Common myeloid progenitor, CD34-positive (primary cell): ENCODE data around the gene REEP1.

ENCODE experiments used
- CTCF ChIA-PET: fragments of 350-600 bp; sonication (Branson Sonifier 250); formaldehyde crosslinking; loops from one replicate; lab custom pipeline; 2021; ENCODE audit warnings: antibody characterized with exemption; lab: Charles Lee
- POLR2A ChIA-PET: fragments of 350-600 bp; sonication (Branson Sonifier 250); formaldehyde crosslinking; loops from one replicate; lab custom pipeline; 2021; ENCODE audit warnings: antibody characterized with exemption; lab: Charles Lee
- DNase-seq, 3 donors: peaks; one replicate each; pipeline versions ENCODE4 v3.0.0 to v3.0.0-alpha.2; 2013
- H3K27ac ChIP-seq, 2 experiments: 1 replicate in 1 of 2; 2 replicates in 1 of 2; pipeline ENCODE4 v1.7.0; 2013; ENCODE audit warnings: inconsistent platforms in 2 of 2, low read length in 2 of 2, mild to moderate bottlenecking in 2 of 2, low read depth in 1 of 2, moderate library complexity in 1 of 2; ENCODE audit not compliant: severe bottlenecking in 2 of 2, insufficient read depth in 1 of 2, poor library complexity in 1 of 2
- H3K27me3 ChIP-seq, 5 experiments: replicated peaks in 2 of 5; 1 replicate in 3 of 5; 2 replicates in 2 of 5; pipeline versions ENCODE4 v1.6.1 to v1.7.0; 2013; ENCODE audit warnings: low read length in 4 of 5, mild to moderate bottlenecking in 2 of 5, moderate library complexity in 2 of 5, inconsistent platforms in 1 of 5; ENCODE audit not compliant: insufficient read depth in 5 of 5, control insufficient read depth in 4 of 5
- H3K36me3 ChIP-seq, 4 experiments: 1 replicate in 2 of 4; 2 replicates in 2 of 4; pipeline versions ENCODE4 v1.6.1 to v1.7.0; 2013; ENCODE audit warnings: low read length in 3 of 4, control low read depth in 1 of 4, mild to moderate bottlenecking in 1 of 4; ENCODE audit not compliant: control insufficient read depth in 4 of 4, insufficient read depth in 4 of 4
- H3K4me1 ChIP-seq, 4 experiments: 1 replicate in 3 of 4; 2 replicates in 1 of 4; pipeline versions ENCODE4 v1.6.1 to v1.7.1; 2013; ENCODE audit warnings: low read length in 3 of 4, mild to moderate bottlenecking in 3 of 4, control low read depth in 1 of 4, inconsistent platforms in 1 of 4, moderate library complexity in 1 of 4; ENCODE audit not compliant: control insufficient read depth in 4 of 4, insufficient read depth in 4 of 4; ENCODE audit errors: control extremely low read depth in 1 of 4
- H3K4me3 ChIP-seq, 7 experiments: 1 replicate in 4 of 7; 2 replicates in 3 of 7; pipeline versions ENCODE4 v1.5.1 to v1.7.0; 2013; ENCODE audit warnings: mild to moderate bottlenecking in 7 of 7, low read length in 6 of 7, moderate library complexity in 6 of 7, inconsistent platforms in 2 of 7, low read depth in 2 of 7, control low read depth in 1 of 7; ENCODE audit not compliant: insufficient read depth in 4 of 7, control insufficient read depth in 1 of 7; ENCODE audit errors: extremely low read depth in 1 of 7
- H3K9me3 ChIP-seq, 5 experiments: 1 replicate in 4 of 5; 2 replicates in 1 of 5; pipeline versions ENCODE4 v1.6.1 to v1.7.1; 2013; ENCODE audit warnings: low read length in 4 of 5, mild to moderate bottlenecking in 2 of 5, inconsistent platforms in 1 of 5, low read depth in 1 of 5, moderate library complexity in 1 of 5; ENCODE audit not compliant: control insufficient read depth in 4 of 5, insufficient read depth in 2 of 5; ENCODE audit errors: control extremely low read depth in 1 of 5
- WGBS: methylation state at CpG from one replicate; pipeline ENCODE4 v1.1.5; 2013; ENCODE audit not compliant: insufficient coverage; 5-methylcytosine and 5-hydroxymethylcytosine counted together

Gene REEP1

DNA sequence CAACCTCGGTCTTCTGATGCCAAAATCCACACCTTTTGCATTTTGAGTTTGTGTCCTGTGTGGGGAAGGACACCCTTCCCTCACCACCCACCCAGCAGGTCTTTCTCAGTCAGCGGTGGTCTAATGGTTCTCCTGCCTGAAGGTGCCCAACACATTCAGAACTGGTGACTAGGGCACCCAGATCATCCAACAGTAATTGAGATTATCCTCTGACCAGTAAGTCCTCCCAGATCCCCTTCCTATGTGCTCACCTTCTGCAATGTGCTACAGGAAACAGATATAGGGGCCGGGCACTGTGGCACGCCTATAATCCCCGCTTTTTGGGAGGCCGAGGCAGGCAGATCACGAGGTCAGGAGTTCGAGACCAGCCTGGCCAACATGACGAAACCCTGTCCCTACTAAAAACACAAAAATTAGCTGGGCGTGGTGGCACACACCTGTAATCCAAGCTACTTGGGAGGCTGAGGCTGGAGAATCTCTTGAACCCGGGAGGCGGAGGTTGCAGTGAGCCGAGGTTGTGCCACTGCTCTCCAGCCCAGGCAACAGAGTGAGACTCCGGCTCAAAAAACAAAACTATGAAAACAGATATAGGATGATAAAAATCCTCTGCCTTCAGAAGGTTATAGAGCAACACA lies 56.2 kb downstream of the REEP1 start:
- peaks cover 0 to 15% (median 3%) of the 10 kb centered on the region in 5 experiments for H3K27me3 ChIP-seq
- CTCF ChIA-PET: no interaction called here

GRCh38 chr2:86280191-86280667 lies 57.2 kb downstream of the REEP1 start:
- 98% methylated on average over 4 of the region's 5 CpGs for WGBS

More for the DNA sequence above, 56.2 kb downstream of the REEP1 start:
- H3K4me1 ChIP-seq: no peaks in the 10 kb centered on the region
- no peaks in the 10 kb centered on the region for H3K36me3 ChIP-seq
- over 99% methylated on average over 13 of the region's 14 CpGs for WGBS
- H3K27ac ChIP-seq: no peak overlapping the region
- DNase-seq: no peak
- POLR2A ChIA-PET: no interaction called here
- no peak overlapping the region for H3K4me3 ChIP-seq
- H3K9me3 ChIP-seq: no peaks in the 10 kb centered on the region

GRCh38 chr2:86275962-86276361 lies 61.5 kb downstream of the REEP1 start:
- no peaks in the 10 kb centered on the region for H3K36me3 ChIP-seq
- POLR2A ChIA-PET: interaction anchor here (0.6 kb wide), 1 partner anchor 612 kb away, joined by 3 read pairs; no protein-coding TSS in a partner anchor
- no peak for DNase-seq
- H3K4me1 ChIP-seq: no peaks in the 10 kb centered on the region
- 100% methylated on average over 2 of the region's 3 CpGs for WGBS
- no peak overlapping the region for H3K27ac ChIP-seq
- peaks cover 0 to 6% (median 0%) of the 10 kb centered on the region in 5 experiments for H3K27me3 ChIP-seq
- CTCF ChIA-PET: interaction anchor here (1.5 kb wide), 1 partner anchor 56 kb away, joined by 4 read pairs; no protein-coding TSS in a partner anchor
- H3K9me3 ChIP-seq: peaks cover 0 to 15% (median 6%) of the 10 kb centered on the region in 5 experiments
- no peak overlapping the region for H3K4me3 ChIP-seq

More at GRCh38 chr2:86280191-86280667, 57.2 kb downstream of the REEP1 start:
- ChIA-PET CTCF (no interaction called here), POLR2A (no interaction called here)
- no peak for DNase-seq
- Histone ChIP-seq H3K27me3 (peaks cover 0 to 15% (median 2%) of the 10 kb centered on the region in 5 experiments), H3K4me3 (no peak overlapping the region), H3K27ac (no peak overlapping the region), H3K36me3 (no peaks in the 10 kb centered on the region), H3K9me3 (no peaks in the 10 kb centered on the region), H3K4me1 (no peaks in the 10 kb centered on the region)

DNA sequence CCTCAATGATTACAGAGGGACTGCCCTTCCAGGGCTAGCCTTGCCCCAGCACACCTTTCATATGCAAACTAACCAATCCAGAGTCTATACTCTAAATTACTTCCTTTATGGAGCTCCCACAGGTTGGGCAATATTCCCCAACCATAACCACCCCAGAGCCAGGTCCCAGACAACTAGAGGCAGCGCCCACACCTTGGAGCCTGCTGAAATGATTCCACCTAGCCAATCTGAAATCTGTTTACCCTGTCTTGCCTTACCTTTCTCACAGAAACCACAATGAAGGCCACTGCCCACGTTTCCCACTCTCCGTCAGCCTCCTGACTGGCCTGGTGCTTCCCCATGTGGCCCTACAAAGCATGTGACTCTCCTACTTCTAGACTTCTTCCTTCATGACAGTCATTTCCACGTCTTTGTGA lies 62.0 kb downstream of the REEP1 start:
- POLR2A ChIA-PET: interaction anchor here (0.6 kb wide), 1 partner anchor 612 kb away, joined by 3 read pairs; no protein-coding TSS in a partner anchor
- Histone ChIP-seq H3K4me3 (no peak overlapping the region), H3K9me3 (peaks cover 0 to 20% (median 9%) of the 10 kb centered on the region in 5 experiments), H3K36me3 (no peaks in the 10 kb centered on the region), H3K4me1 (no peaks in the 10 kb centered on the region), H3K27ac (no peak overlapping the region), H3K27me3 (peaks cover 0 to 6% (median 0%) of the 10 kb centered on the region in 5 experiments)
- CTCF ChIA-PET: no interaction called here
- 96% methylated on average over 3 of the region's 4 CpGs for WGBS
- DNase-seq: no peak

DNA sequence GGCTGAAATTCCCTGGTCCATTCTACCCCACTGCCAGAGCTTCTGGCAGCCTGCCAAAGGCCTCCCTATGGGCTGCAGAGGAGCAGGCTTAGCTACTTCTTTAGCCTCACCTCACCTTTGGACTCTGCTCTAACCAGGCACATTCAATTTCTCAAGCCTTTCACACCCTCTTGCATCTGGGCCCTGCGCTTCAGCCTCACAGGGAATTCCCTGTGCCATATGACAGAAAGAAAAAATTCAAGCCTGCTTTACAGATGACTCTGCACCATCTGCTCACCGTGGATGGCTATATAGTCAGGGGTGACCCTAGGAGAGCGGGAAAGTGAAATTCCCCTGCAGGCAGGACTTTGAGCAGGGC lies 62.5 kb downstream of the REEP1 start:
- POLR2A ChIA-PET: no interaction called here
- Histone ChIP-seq H3K27ac (no peak overlapping the region), H3K4me1 (no peaks in the 10 kb centered on the region), H3K9me3 (peaks cover 0 to 23% (median 9%) of the 10 kb centered on the region in 5 experiments), H3K36me3 (no peaks in the 10 kb centered on the region), H3K4me3 (no peak overlapping the region), H3K27me3 (peaks cover 0 to 6% (median 0%) of the 10 kb centered on the region in 5 experiments)
- no peak for DNase-seq
- WGBS: 100% methylated on average over 3 of the region's 3 CpGs
- CTCF ChIA-PET: no interaction called here

GRCh38 chr2:86274265-86274917 lies 63.0 kb downstream of the REEP1 start:
- Histone ChIP-seq H3K4me3 (no peak overlapping the region), H3K27ac (no peak overlapping the region), H3K27me3 (peaks cover 0 to 6% (median 0%) of the 10 kb centered on the region in 5 experiments), H3K36me3 (no peaks in the 10 kb centered on the region), H3K4me1 (no peaks in the 10 kb centered on the region), H3K9me3 (peaks cover 0 to 24% (median 9%) of the 10 kb centered on the region in 5 experiments)
- DNase-seq: no peak
- 94% methylated on average over 2 of the region's 5 CpGs for WGBS
- ChIA-PET POLR2A (no interaction called here), CTCF (no interaction called here)

- no peaks in the 10 kb centered on the region for H3K27me3 ChIP-seq
- no peak overlapping the region for H3K4me3 ChIP-seq
- WGBS: 100% methylated on average over 2 of the region's 2 CpGs
- CTCF ChIA-PET: no interaction called here
- no peaks in the 10 kb centered on the region for H3K36me3 ChIP-seq
- no peaks in the 10 kb centered on the region for H3K4me1 ChIP-seq
- POLR2A ChIA-PET: no interaction called here
- DNase-seq: no peak
- H3K9me3 ChIP-seq: peaks cover 0 to 33% (median 10%) of the 10 kb centered on the region in 5 experiments
- no peak overlapping the region for H3K27ac ChIP-seq
These were observed 65.3 kb downstream of the REEP1 start for GRCh38 chr2:86272111-86272510.
